Osteoblast (primary cell): ENCODE data around the gene ICA1L. TPM values are rescaled to one million over a fixed set of nuclear protein-coding genes. Genes with fewer than 3 reads are reported as not detected.

Experiments used
- DNase-seq: peaks from one replicate; pipeline ENCODE4 v3.0.0; 2011; ENCODE audit warnings: low spot score, mixed read lengths; ENCODE audit not compliant: insufficient read length; ENCODE audit errors: missing footprints
- H2AFZ ChIP-seq: 2 replicates; pipeline ENCODE4 v1.6.0; 2011; ENCODE audit warnings: mild to moderate bottlenecking, low read length
- H3K27ac ChIP-seq: 2 replicates; pipeline ENCODE4 v1.5.1; 2011; ENCODE audit warnings: mild to moderate bottlenecking, low read depth, low read length, moderate library complexity
- H3K27me3 ChIP-seq: 2 replicates; pipeline ENCODE4 v1.6.0; 2012; ENCODE audit warnings: mild to moderate bottlenecking, control low read depth, inconsistent platforms, low read length, moderate library complexity; ENCODE audit not compliant: insufficient read depth
- H3K36me3 ChIP-seq: 2 replicates; pipeline ENCODE4 v1.5.1; 2011; ENCODE audit warnings: mild to moderate bottlenecking, low read length, control low read depth, moderate library complexity; ENCODE audit not compliant: insufficient read depth
- H3K4me1 ChIP-seq: 2 replicates; pipeline ENCODE4 v1.5.1; 2011; ENCODE audit warnings: mild to moderate bottlenecking, low read length, control low read depth, moderate library complexity; ENCODE audit not compliant: insufficient read depth
- H3K4me2 ChIP-seq: 2 replicates; pipeline ENCODE4 v1.6.0; 2011; ENCODE audit warnings: mild to moderate bottlenecking, low read length; ENCODE audit not compliant: insufficient read depth
- H3K4me3 ChIP-seq: fragments of 200-600 bp; sonication (generic); 3 replicates; pipeline ENCODE4 v1.5.1; 2012; ENCODE audit warnings: mild to moderate bottlenecking, low read length, inconsistent platforms; ENCODE audit not compliant: insufficient read depth
- H3K79me2 ChIP-seq: 2 replicates; pipeline ENCODE4 v1.6.0; 2012; ENCODE audit warnings: mild to moderate bottlenecking, low read length, control low read depth, inconsistent platforms; ENCODE audit not compliant: insufficient read depth
- H3K9me3 ChIP-seq: 2 replicates; pipeline ENCODE4 v1.5.1; 2011; ENCODE audit warnings: low read depth, low read length, control low read depth
- H4K20me1 ChIP-seq: 2 replicates; pipeline ENCODE4 v1.6.0; 2012; ENCODE audit warnings: mild to moderate bottlenecking, low read length, control low read depth; ENCODE audit not compliant: insufficient read depth
- CTCF ChIP-seq: IDR thresholded peaks from 2 replicates; pipeline ENCODE4 v1.5.1; 2011; ENCODE audit warnings: mild to moderate bottlenecking, low read depth, low read length, moderate library complexity; ENCODE audit errors: extremely low read depth
- total RNA-seq: library from RNA; depleted of rRNA; stranded (reverse); fragments of >200 nt; gene quantifications from 2 replicates; pipeline ENCODE4 v1.2.3, GENCODE V29; 2012

ICA1L gene
- total RNA-seq, 1 donor = 8.7 TPM

- no peaks in the 10 kb centered on the region for H3K36me3 ChIP-seq
- no peak overlapping the region for H3K4me3 ChIP-seq
- H3K9me3 ChIP-seq = no peaks in the 10 kb centered on the region
- H3K27ac ChIP-seq = no peak overlapping the region
- no peak for TF ChIP-seq CTCF
- DNase-seq = peak; percentile 44
- no peaks in the 10 kb centered on the region for H3K79me2 ChIP-seq
- no peak overlapping the region for H3K4me2 ChIP-seq
- H2AFZ ChIP-seq = no peak overlapping the region
- H4K20me1 ChIP-seq = no peaks in the 10 kb centered on the region
- no peaks in the 10 kb centered on the region for H3K27me3 ChIP-seq
- H3K4me1 ChIP-seq = no peaks in the 10 kb centered on the region
Measured at GRCh38 chr2:202758604-202759003, 113.0 kb downstream of the ICA1L start.

GRCh38 chr2:202758128-202758527 is 113.4 kb downstream of the ICA1L start:
- H2AFZ ChIP-seq = no peak overlapping the region
- no peak for DNase-seq
- no peak overlapping the region for H3K4me3 ChIP-seq
- no peaks in the 10 kb centered on the region for H3K27me3 ChIP-seq
- H3K79me2 ChIP-seq = no peaks in the 10 kb centered on the region
- H3K36me3 ChIP-seq = no peaks in the 10 kb centered on the region
- H3K4me1 ChIP-seq = no peaks in the 10 kb centered on the region
- no peaks in the 10 kb centered on the region for H4K20me1 ChIP-seq
- no peaks in the 10 kb centered on the region for H3K9me3 ChIP-seq
- H3K27ac ChIP-seq = no peak overlapping the region
- no peak for TF ChIP-seq CTCF
- no peak overlapping the region for H3K4me2 ChIP-seq

- no peaks in the 10 kb centered on the region for H4K20me1 ChIP-seq
- no peaks in the 10 kb centered on the region for H3K79me2 ChIP-seq
- no peak overlapping the region for H3K4me2 ChIP-seq
- H3K9me3 ChIP-seq = no peaks in the 10 kb centered on the region
- H3K4me3 ChIP-seq = no peak overlapping the region
- H3K27ac ChIP-seq = no peak overlapping the region
- no peak overlapping the region for H2AFZ ChIP-seq
- no peaks in the 10 kb centered on the region for H3K4me1 ChIP-seq
- DNase-seq = peak; percentile 22
- H3K36me3 ChIP-seq = no peaks in the 10 kb centered on the region
- no peaks in the 10 kb centered on the region for H3K27me3 ChIP-seq
- no peak for TF ChIP-seq CTCF
Measured at GRCh38 chr2:202757339-202757738, 114.2 kb downstream of the ICA1L start.

- no peaks in the 10 kb centered on the region for H3K9me3 ChIP-seq
- H3K27ac ChIP-seq = no peak overlapping the region
- TF ChIP-seq CTCF = no peak
- DNase-seq = no peak
- H3K4me2 ChIP-seq = no peak overlapping the region
- H2AFZ ChIP-seq = no peak overlapping the region
- no peaks in the 10 kb centered on the region for H3K27me3 ChIP-seq
- H3K36me3 ChIP-seq = no peaks in the 10 kb centered on the region
- H4K20me1 ChIP-seq = no peaks in the 10 kb centered on the region
- no peaks in the 10 kb centered on the region for H3K4me1 ChIP-seq
- no peaks in the 10 kb centered on the region for H3K79me2 ChIP-seq
- no peak overlapping the region for H3K4me3 ChIP-seq
Measured at GRCh38 chr2:202756598-202756997, 115.0 kb downstream of the ICA1L start.
